Dendritic cell treated with granulocyte-macrophage colony-stimulating factor and Interleukin-4, amounts not matched to agents 40 ng/mL and 50 ng/mL, for 4 days (primary cell): ENCODE results near the gene ACAD10.
"Not testable (repeated sequence)": the region's sequence is repeated elsewhere in the genome, so short reads cannot be mapped to it uniquely, and the experiment has no call there.

Experiments used
- H3K27ac Mint-ChIP-seq: one replicate; pipeline ENCODE4 v1.8.0; 2022; ENCODE audit warnings: mild to moderate bottlenecking, mixed read lengths
- H3K27me3 Mint-ChIP-seq: one replicate; pipeline ENCODE4 v1.8.0; 2022; ENCODE audit warnings: mild to moderate bottlenecking, mixed read lengths
- H3K36me3 Mint-ChIP-seq: one replicate; pipeline ENCODE4 v1.8.0; 2022; ENCODE audit warnings: low read depth, mixed read lengths
- H3K4me1 Mint-ChIP-seq: one replicate; pipeline ENCODE4 v1.8.0; 2022; ENCODE audit warnings: low read depth, mixed read lengths
- H3K4me3 Mint-ChIP-seq: one replicate; pipeline ENCODE4 v1.8.0; 2022; ENCODE audit warnings: mild to moderate bottlenecking, moderate library complexity, mixed read lengths
- H3K9me3 Mint-ChIP-seq: one replicate; pipeline ENCODE4 v1.8.0; 2022; ENCODE audit warnings: mixed read lengths
- intact Hi-C: fragments of 100-400 bp; cut with micrococcal nuclease; formaldehyde crosslinking; loops from one replicate; pipeline ENCODE4 v1.15.0; 2022

The ACAD10 gene

DNA sequence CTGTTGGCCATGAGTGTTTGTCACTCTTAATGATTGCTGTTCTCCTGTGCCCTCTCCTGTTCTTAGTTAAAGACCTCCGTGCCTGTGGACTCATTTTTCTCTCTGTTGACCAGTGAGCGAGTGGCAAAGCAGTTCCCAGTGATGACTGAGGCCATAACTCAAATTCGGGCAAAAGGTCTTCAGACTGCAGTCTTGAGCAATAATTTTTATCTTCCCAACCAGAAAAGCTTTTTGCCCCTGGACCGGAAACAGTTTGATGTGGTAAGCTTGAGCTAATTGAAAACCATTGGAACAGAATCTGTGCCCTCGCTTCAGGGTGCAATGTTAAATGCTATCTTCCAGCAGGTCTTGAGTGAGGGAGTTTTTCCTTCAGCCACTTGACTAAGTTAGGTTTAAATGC lies 19.8 kb downstream of the ACAD10 start:
- intact Hi-C loops: no loop called here
- H3K4me1 Mint-ChIP-seq: no peaks in the 10 kb centered on the region
- H3K36me3 Mint-ChIP-seq: peaks cover 94% of the 10 kb centered on the region
- no peak overlapping the region for H3K27ac Mint-ChIP-seq
- H3K9me3 Mint-ChIP-seq: no peaks in the 10 kb centered on the region
- H3K27me3 Mint-ChIP-seq: no peaks in the 10 kb centered on the region
- H3K4me3 Mint-ChIP-seq: no peak overlapping the region

DNA sequence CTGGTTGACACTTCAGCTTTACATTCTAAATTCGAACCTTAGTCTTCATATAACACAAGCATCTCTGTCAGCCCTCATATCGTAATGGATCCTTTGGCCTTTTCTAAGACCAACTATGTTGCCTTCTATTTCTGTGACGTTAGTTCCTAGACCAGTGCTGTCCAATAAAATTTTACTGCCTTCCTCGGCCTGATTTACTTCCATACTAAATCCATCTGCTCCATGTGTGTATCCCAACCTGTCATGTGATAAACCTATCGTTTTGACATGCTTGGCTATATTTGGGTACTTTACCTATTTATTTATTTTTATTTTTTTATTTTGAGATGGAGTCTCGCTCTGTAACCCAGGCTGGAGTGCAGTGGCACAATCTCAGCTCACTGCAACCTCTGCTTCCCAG lies 20.3 kb downstream of the ACAD10 start:
- Mint-ChIP-seq H3K4me1 (no peaks in the 10 kb centered on the region), H3K36me3 (peaks cover 94% of the 10 kb centered on the region), H3K4me3 (no peak overlapping the region), H3K27me3 (no peaks in the 10 kb centered on the region), H3K9me3 (no peaks in the 10 kb centered on the region), H3K27ac (no peak overlapping the region)
- intact Hi-C loops: no loop called here

DNA sequence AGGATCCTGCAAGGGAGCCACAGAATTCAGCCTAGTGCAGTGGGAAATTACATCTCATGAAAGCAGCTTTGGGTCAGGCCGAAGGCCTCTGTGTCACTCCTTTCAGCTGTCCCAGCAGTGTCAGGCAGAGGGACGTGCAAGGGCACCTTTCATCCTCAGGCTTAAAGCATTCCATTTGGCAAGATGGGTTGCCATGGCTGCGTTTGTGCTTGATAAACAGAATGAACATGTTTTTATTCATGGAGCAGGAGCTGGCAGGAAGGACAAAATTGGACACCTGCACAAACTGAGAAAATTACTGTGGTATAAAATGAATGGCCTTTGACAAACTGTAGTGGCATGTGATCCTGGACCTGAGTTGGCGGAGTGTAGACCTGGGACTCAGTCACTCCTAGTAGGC lies 29.4 kb downstream of the ACAD10 start:
- intact Hi-C loops: no loop called here
- Mint-ChIP-seq H3K4me3 (no peak overlapping the region), H3K36me3 (peaks cover 93% of the 10 kb centered on the region), H3K9me3 (no peaks in the 10 kb centered on the region), H3K27me3 (no peaks in the 10 kb centered on the region), H3K27ac (no peak overlapping the region), H3K4me1 (no peaks in the 10 kb centered on the region)

DNA sequence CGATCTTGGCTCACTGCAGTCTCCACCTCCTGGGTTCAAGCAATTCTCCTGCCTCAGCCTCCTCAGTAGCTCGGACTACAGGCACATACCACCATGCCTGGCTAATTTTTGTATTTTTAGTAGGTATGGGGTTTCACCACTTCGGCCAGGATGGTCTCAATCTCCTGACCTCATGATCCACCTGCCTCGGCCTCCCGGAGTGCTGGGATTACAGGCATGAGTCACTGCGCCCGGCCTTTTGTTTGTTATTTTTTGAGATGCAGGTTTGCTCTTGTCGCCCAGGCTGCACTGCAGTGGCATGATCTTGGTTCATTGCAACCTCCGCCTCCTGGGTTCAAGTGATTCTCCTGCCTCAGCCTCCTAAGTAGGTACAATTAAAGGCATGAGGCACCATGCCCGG lies 33.5 kb downstream of the ACAD10 start:
- H3K9me3 Mint-ChIP-seq, H3K4me3 Mint-ChIP-seq, intact Hi-C loops, H3K27ac Mint-ChIP-seq, H3K4me1 Mint-ChIP-seq, H3K27me3 Mint-ChIP-seq: not testable (repeated sequence)
- peaks cover 85% of the 10 kb centered on the region for H3K36me3 Mint-ChIP-seq

DNA sequence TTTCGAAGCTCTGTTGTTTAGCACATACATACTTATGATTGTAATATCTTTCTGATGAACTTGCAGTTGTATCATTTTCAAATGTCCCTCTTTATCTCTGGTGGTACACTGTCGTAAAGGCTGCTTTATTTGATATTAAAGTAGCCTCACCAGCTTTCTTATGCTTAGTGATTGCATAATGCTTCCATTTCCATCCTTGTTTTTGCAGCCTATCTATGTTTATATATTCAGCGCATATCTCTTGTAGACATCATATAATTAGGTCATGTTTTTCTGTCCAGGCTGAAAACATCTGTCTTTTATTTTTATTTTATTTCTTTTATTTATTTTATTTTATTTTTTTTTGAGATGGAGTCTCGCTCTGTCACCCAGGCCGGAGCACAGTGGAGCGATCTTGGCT lies 34.6 kb downstream of the ACAD10 start:
- no peaks in the 10 kb centered on the region for H3K9me3 Mint-ChIP-seq
- H3K4me3 Mint-ChIP-seq: no peak overlapping the region
- H3K4me1 Mint-ChIP-seq: no peaks in the 10 kb centered on the region
- no peak overlapping the region for H3K27ac Mint-ChIP-seq
- peaks cover 85% of the 10 kb centered on the region for H3K36me3 Mint-ChIP-seq
- intact Hi-C loops: no loop called here
- H3K27me3 Mint-ChIP-seq: no peaks in the 10 kb centered on the region

DNA sequence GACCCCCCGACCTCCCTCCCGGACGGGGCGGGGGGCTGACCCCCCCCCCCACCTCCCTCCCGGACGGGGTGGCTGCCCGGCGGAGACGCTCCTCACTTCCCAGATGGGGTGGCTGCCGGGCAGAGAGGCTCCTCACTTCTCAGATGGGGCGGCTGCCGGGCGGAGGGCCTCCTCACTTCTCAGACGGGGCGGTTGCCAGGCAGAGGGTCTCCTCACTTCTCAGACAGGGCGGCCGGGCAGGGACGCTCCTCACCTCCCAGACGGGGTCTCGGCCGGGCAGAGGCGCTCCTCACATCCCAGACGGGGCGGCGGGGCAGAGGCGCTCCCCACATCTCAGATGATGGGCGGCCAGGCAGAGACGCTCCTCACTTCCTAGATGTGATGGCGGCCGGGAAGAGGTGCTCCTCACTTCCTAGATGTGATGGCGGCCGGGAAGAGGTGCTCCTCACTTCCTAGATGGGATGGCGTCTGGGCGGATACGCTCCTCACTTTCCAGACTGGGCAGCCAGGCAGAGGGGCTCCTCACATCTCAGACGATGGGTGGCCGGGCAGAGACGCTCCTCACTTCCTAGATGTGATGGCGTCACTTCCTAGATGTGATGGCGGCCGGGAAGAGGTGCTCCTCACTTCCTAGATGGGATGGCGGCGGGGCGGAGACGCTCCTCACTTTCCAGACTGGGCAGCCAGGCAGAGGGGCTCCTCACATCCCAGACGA lies 38.0 kb downstream of the ACAD10 start:
- H3K9me3 Mint-ChIP-seq, H3K4me3 Mint-ChIP-seq, H3K27ac Mint-ChIP-seq, H3K4me1 Mint-ChIP-seq, intact Hi-C loops, H3K27me3 Mint-ChIP-seq: not testable (repeated sequence)
- H3K36me3 Mint-ChIP-seq: peaks cover 80% of the 10 kb centered on the region

DNA sequence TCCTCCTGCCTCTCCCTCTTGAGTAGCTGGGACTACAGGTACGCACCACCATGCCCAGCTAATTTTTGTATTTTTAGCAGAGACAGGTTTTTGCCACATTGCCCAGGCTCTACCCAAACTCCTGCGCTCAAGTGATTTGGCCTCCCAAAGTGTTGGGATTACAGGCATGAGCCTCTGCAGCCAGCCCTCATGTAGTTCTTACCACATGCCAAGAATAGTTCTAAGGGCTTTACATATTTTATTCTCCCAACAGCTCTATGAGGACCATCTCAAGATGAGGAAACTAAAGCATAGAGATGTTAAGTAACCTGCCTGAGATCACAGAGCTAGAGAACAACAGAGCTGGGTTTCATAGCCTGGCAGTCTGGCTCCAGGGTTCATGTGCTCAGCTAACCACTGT lies 42.9 kb downstream of the ACAD10 start:
- H3K9me3 Mint-ChIP-seq: no peaks in the 10 kb centered on the region
- intact Hi-C loops: no loop called here
- no peaks in the 10 kb centered on the region for H3K4me1 Mint-ChIP-seq
- no peaks in the 10 kb centered on the region for H3K27me3 Mint-ChIP-seq
- H3K36me3 Mint-ChIP-seq: peaks cover 88% of the 10 kb centered on the region
- H3K4me3 Mint-ChIP-seq: no peak overlapping the region
- H3K27ac Mint-ChIP-seq: no peak overlapping the region

DNA sequence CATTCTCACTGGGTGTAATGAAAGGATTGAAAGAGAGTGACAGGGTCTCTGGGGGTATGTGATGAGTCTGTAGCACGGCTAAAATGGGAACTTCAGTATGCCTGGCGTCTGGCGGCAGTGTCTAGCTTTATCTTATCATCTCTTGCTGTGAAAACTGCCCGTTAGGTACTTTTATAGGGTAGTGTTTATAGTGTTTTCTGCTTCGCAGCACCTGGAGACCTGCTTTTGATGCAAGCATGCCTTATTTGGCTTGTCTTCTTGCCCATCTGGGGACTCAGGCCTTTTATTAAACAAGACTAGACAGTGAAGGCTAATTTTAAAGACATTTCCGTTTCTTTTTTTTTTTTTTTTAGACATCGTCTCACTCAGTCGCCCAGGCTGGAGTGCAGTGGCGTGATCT lies 44.6 kb downstream of the ACAD10 start:
- peaks cover 88% of the 10 kb centered on the region for H3K36me3 Mint-ChIP-seq
- intact Hi-C loops: no loop called here
- no peaks in the 10 kb centered on the region for H3K9me3 Mint-ChIP-seq
- H3K4me1 Mint-ChIP-seq: no peaks in the 10 kb centered on the region
- no peak overlapping the region for H3K27ac Mint-ChIP-seq
- H3K4me3 Mint-ChIP-seq: no peak overlapping the region
- H3K27me3 Mint-ChIP-seq: no peaks in the 10 kb centered on the region

DNA sequence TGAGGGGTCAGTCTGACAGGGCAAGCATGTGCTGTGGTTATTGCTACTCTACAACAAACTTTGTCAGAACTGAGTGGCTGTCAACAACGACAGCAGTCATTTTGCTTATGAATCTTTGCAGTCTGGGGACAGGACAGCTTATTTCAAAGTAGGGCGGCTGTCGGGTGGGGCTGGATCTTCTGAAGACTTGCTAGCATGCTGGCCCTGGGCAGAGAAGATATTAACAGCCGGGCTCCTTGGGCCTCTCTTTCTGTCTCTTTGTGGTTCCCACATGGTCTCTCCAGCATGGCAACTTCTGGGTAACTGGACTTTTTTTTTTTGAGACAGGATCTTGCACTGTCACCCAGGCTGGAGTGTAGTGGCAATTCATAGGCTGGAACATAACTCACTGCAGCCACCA lies 46.9 kb downstream of the ACAD10 start:
- no peak overlapping the region for H3K4me3 Mint-ChIP-seq
- peaks cover 99% of the 10 kb centered on the region for H3K36me3 Mint-ChIP-seq
- H3K4me1 Mint-ChIP-seq: no peaks in the 10 kb centered on the region
- no peaks in the 10 kb centered on the region for H3K27me3 Mint-ChIP-seq
- no peak overlapping the region for H3K27ac Mint-ChIP-seq
- intact Hi-C loops: no loop called here
- no peaks in the 10 kb centered on the region for H3K9me3 Mint-ChIP-seq

DNA sequence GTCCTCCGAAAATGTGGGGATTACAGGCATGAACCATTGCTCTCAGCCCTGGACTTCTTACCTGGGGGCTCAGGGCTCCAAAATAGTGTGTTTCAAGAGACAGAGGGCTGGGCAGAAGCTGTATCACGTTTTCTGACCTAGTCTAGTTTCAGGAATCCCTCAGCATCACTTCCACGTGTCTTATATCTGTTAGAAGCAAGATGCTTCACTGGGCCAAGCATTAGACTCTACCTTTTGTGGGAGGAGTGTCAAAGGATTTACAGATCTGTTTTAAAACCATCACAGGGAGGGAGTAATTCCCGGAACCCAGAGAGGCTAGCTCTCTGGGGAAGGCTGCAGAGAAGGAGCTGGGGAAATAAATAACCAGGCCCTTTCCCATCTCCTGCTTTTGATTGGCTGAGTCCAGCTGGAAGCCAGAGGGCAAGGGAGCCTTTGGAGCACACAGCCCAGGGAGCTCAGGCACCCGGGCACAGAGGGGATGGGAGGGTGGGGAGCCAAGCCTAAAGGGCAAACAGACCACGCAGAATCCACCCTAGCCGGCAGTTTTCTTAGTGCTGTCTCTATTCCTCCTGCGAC lies 47.6 kb downstream of the ACAD10 start:
- no peak overlapping the region for H3K4me3 Mint-ChIP-seq
- no peaks in the 10 kb centered on the region for H3K27me3 Mint-ChIP-seq
- intact Hi-C loops: no loop called here
- no peaks in the 10 kb centered on the region for H3K4me1 Mint-ChIP-seq
- no peak overlapping the region for H3K27ac Mint-ChIP-seq
- peaks cover 99% of the 10 kb centered on the region for H3K36me3 Mint-ChIP-seq
- no peaks in the 10 kb centered on the region for H3K9me3 Mint-ChIP-seq

DNA sequence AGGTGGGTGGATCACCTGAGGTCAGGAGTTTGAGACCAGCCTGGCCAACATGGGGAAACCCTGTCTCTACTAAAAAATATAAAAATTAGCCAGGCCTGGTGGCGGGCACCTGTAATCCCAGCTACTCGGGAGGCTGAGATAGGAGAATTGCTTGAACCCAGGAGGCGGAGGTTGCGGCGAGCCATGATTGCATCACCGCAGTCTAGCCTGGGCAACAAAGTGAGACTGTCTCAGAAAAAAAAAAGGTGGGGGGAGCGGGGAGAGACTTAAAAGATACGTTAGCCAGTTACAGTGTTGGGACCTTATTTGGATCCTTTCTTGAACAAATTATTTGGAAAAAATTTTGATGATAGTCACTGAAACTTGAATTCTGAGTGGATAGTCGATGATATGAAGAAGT lies 53.7 kb downstream of the ACAD10 start:
- H3K27me3 Mint-ChIP-seq, H3K9me3 Mint-ChIP-seq, intact Hi-C loops, H3K4me1 Mint-ChIP-seq, H3K4me3 Mint-ChIP-seq, H3K27ac Mint-ChIP-seq: not testable (repeated sequence)
- peaks cover 83% of the 10 kb centered on the region for H3K36me3 Mint-ChIP-seq

DNA sequence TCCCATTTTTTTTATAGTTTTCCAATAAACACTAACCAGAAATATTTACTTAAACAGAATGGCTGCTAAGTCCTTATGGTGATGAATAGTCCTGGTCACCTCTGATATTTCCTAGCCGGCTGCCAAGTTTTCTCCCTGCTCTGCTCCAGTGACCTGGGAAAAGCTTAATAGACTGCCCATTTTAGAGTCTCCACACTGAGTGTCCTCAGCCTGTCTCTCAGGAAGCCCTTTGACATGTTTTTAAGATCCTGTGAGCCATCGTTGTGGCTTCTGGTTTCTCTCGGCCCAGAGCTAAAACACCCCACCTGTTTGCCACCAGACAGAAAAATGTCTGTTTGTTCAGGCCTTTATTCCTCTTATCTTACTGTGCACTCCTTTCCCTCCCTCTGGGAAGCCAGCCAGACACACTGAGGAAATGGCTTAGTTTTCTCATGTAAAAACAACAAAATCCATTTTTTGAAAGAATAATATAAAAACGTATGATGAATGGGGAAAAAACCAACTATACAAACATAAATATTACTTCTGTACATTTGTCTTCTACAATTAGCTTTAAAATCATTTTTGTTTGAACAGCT lies 55.5 kb downstream of the ACAD10 start:
- Mint-ChIP-seq H3K4me3 (no peak overlapping the region), H3K36me3 (peaks cover 83% of the 10 kb centered on the region), H3K9me3 (no peaks in the 10 kb centered on the region), H3K4me1 (no peaks in the 10 kb centered on the region), H3K27ac (no peak overlapping the region), H3K27me3 (no peaks in the 10 kb centered on the region)
- intact Hi-C loops: no loop called here

DNA sequence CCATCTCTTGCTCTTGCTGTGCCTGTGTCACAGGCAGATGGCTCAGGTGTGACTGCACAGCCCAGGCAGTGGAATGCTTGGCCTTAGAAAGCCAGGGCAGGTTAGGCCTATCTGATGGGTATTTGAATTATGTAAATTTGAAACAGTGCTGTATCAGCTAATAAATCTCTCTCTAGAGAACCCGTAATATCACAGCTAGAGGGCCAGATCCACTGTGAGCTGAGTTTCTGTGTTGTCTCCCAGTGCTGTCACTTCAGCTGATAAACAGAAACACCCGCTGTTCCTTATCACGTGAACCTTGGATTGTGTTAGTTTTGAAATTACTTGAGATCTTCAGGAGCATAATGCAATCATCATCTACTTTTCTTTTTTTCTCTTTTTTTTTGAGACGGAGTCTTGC lies 59.4 kb downstream of the ACAD10 start:
- Mint-ChIP-seq H3K4me3 (no peak overlapping the region), H3K27ac (no peak overlapping the region), H3K4me1 (no peaks in the 10 kb centered on the region), H3K36me3 (peaks cover 83% of the 10 kb centered on the region), H3K9me3 (no peaks in the 10 kb centered on the region), H3K27me3 (no peaks in the 10 kb centered on the region)
- intact Hi-C loops: no loop called here

DNA sequence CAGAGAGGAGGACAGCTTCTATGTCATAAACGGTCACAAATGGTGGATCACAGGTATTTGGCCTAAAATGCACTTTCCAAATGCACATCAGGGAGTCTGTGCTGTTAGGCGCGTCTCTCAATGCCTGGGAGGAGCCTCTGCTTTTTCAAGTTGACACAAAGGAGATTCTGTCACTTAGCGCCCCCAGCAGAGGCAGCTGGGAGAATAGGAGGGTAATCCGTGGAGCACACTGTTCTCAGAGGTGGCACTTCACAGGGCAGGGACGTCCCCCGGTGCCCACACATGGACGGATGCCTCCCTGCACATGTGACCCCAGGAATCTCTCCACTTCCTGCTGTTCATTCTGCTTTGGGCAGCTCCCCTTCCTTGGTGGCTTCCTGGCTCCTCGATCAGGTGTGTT lies 61.5 kb downstream of the ACAD10 start:
- intact Hi-C loops: no loop called here
- Mint-ChIP-seq H3K27me3 (no peaks in the 10 kb centered on the region), H3K36me3 (peaks cover 87% of the 10 kb centered on the region), H3K9me3 (no peaks in the 10 kb centered on the region), H3K4me1 (no peaks in the 10 kb centered on the region), H3K27ac (no peak overlapping the region), H3K4me3 (no peak overlapping the region)

DNA sequence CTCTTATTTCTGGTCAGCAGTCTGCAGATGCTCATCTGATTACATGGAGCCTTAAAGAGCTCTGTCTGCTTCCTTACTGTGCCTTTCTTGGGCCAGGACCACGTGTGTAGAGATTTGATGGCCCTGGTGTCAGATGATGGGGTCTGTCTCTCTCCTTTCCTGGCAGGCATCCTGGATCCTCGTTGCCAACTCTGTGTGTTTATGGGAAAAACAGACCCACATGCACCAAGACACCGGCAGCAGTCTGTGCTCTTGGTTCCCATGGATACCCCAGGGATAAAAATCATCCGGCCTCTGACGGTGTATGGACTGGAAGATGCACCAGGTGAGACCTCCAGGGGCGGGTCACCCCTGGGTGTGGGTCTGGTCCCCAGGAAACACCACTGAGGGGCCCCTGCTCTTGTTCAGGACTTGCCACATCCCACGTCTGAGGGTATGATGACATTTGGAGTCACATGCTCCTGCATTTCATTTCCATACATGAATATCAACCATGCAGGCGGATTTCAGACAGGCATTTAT lies 62.4 kb downstream of the ACAD10 start:
- Mint-ChIP-seq H3K9me3 (no peaks in the 10 kb centered on the region), H3K36me3 (peaks cover 89% of the 10 kb centered on the region), H3K4me3 (no peak overlapping the region), H3K27ac (no peak overlapping the region), H3K4me1 (no peaks in the 10 kb centered on the region), H3K27me3 (no peaks in the 10 kb centered on the region)
- intact Hi-C loops: no loop called here
